ENCODE measurements around the gene DUOXA1.

- TF ChIP-seq CTCF (IDR thresholded peaks at IDR 0.05; ENCODE audit: insufficient read depth, low read length) (no peak), REST (IDR thresholded peaks at IDR 0.05; ENCODE audit: insufficient replicate concordance, low read depth) (no peak), POLR2AphosphoS5 (IDR thresholded peaks at IDR 0.05; ENCODE audit: low read depth) (no peak), SPI1 (IDR thresholded peaks at IDR 0.05; ENCODE audit: borderline replicate concordance, low read depth) (no peak)
Observed at GRCh38 chr15:45115312-45115820, 14.3 kb downstream of the DUOXA1 start.
